GM12878 (cell line): ENCODE measurements around the gene CALML4. TPM values are rescaled to one million over a fixed set of nuclear protein-coding genes. Genes with fewer than 3 reads are reported as not detected.

Source experiments
- ATAC-seq: fragments of 200-7000 bp; cut with Tn5 transposase; 3 replicates; pipeline ENCODE4 v1.9.1; 2020; ENCODE audit warnings: mild to moderate bottlenecking, moderate library complexity
- BruUV-seq: library from RNA; stranded (reverse); fragments of 400-500 nt; replicated peaks from 2 replicates; lab custom pipeline; 2021; lab: Mats Ljungman, UMichigan
- CTCF ChIA-PET: fragments of 300-600 bp; sonication (Branson Sonifier 250); formaldehyde crosslinking; extraction: SDS; loops from one replicate; lab custom pipeline; 2021; ENCODE audit warnings: inconsistent platforms; lab: Yijun Ruan, JAX
- POLR2A ChIA-PET: fragments of 350-600 bp; formaldehyde crosslinking; extraction: SDS; loops from one replicate; lab custom pipeline; 2021; ENCODE audit warnings: inconsistent platforms; lab: Charles Lee
- RAD21 ChIA-PET: fragments of 300-600 bp; sonication (Branson Sonifier 250); formaldehyde crosslinking; loops from one replicate; lab custom pipeline; 2023; ENCODE audit warnings: antibody characterized with exemption; ENCODE audit not compliant: unreplicated experiment; lab: Charles Lee
- SMC1A ChIA-PET: fragments of 300-600 bp; sonication (Branson Sonifier 250); formaldehyde crosslinking; loops from one replicate; lab custom pipeline; 2023; ENCODE audit not compliant: unreplicated experiment, uncharacterized antibody; lab: Charles Lee
- DNase-seq: peaks from one replicate; pipeline ENCODE4 v3.0.0-alpha.2; 2011; ENCODE audit warnings: low read depth, low spot score
- FAIRE-seq: peaks from 3 replicates; lab custom pipeline; 2011; peaks lifted over from hg19 to GRCh38; lab: Jason Lieb, UNC
- H2AFZ ChIP-seq: 2 replicates; pipeline ENCODE4 v1.6.0; 2011; ENCODE audit warnings: low read depth, low read length, control low read depth; ENCODE audit not compliant: control insufficient read depth
- H3K27ac ChIP-seq: 2 replicates; pipeline ENCODE4 v1.5.1; 2011; ENCODE audit warnings: control low read depth; ENCODE audit not compliant: control insufficient read depth, insufficient read depth
- H3K27me3 ChIP-seq, 2 experiments: replicated peaks in 1 of 2; 2 replicates each; pipeline versions ENCODE4 v1.6.0 to v1.6.1; 2011; ENCODE audit warnings: low read length in 1 of 2; ENCODE audit not compliant: control insufficient read depth in 2 of 2, insufficient read depth in 2 of 2
- H3K36me3 ChIP-seq, 2 experiments: 2 replicates each; pipeline ENCODE4 v1.5.1; 2011; ENCODE audit warnings: low read length in 1 of 2; ENCODE audit not compliant: control insufficient read depth in 2 of 2, insufficient read depth in 2 of 2
- H3K4me1 ChIP-seq: 2 replicates; pipeline ENCODE4 v1.6.1; 2011; ENCODE audit warnings: mild to moderate bottlenecking, low read length, moderate library complexity, mixed read lengths; ENCODE audit not compliant: control insufficient read depth, insufficient read depth
- H3K4me2 ChIP-seq: 2 replicates; pipeline ENCODE4 v1.6.0; 2011; ENCODE audit warnings: control low read depth; ENCODE audit not compliant: control insufficient read depth, insufficient read depth
- H3K4me3 ChIP-seq: fragments of 200-600 bp; sonication (generic); 2 replicates; pipeline ENCODE4 v1.5.1; 2016
- H3K79me2 ChIP-seq: 2 replicates; pipeline ENCODE4 v1.6.0; 2011; ENCODE audit warnings: low read length; ENCODE audit not compliant: control insufficient read depth, insufficient read depth
- H3K9ac ChIP-seq: 2 replicates; pipeline ENCODE4 v1.8.0; 2011; ENCODE audit warnings: low read length, control low read depth, mixed read lengths; ENCODE audit not compliant: control insufficient read depth, insufficient read depth
- H3K9me3 ChIP-seq: replicated peaks from 3 replicates; pipeline ENCODE4 v1.5.1; 2011; ENCODE audit warnings: mild to moderate bottlenecking, low read length; ENCODE audit not compliant: control insufficient read depth, insufficient read depth
- H4K20me1 ChIP-seq: 2 replicates; pipeline ENCODE4 v1.6.0; 2011; ENCODE audit not compliant: control insufficient read depth, insufficient read depth
- CREM ChIP-seq: IDR thresholded peaks from 2 replicates; pipeline ENCODE4 v1.6.1; 2014; ENCODE audit warnings: antibody characterized with exemption, low read depth
- HCFC1 ChIP-seq: fragments of 150-350 bp; IDR thresholded peaks from 2 replicates; pipeline ENCODE4 v1.6.1; 2014; ENCODE audit warnings: low read length
- HDAC2 ChIP-seq: fragments of 200-600 bp; sonication (generic); IDR thresholded peaks from 2 replicates; pipeline ENCODE4 v1.6.1; 2017
- IKZF2 ChIP-seq, 2 experiments: fragments of 450-650 bp; IDR thresholded peaks; 2 replicates each; pipeline ENCODE4 v1.6.1; 2017; ENCODE audit warnings: mild to moderate bottlenecking in 2 of 2, moderate library complexity in 2 of 2
- KLF5 ChIP-seq: fragments of 450-650 bp; IDR thresholded peaks from 2 replicates; pipeline ENCODE4 v1.6.1; 2014; ENCODE audit warnings: mild to moderate bottlenecking; ENCODE audit not compliant: partially characterized antibody
- PBX3 ChIP-seq: IDR thresholded peaks from 2 replicates; pipeline ENCODE4 v1.6.1; 2011; ENCODE audit warnings: mild to moderate bottlenecking, low read depth, low read length, moderate library complexity; ENCODE audit not compliant: insufficient replicate concordance
- POLR2AphosphoS5 ChIP-seq: IDR thresholded peaks from 2 replicates; pipeline ENCODE4 v1.6.1; 2011; ENCODE audit warnings: mild to moderate bottlenecking, low read length, inconsistent platforms
- SMAD5 ChIP-seq: IDR thresholded peaks from 2 replicates; pipeline ENCODE4 v1.6.1; 2016; ENCODE audit warnings: antibody characterized with exemption, low read depth
- WGBS: methylation state at CpG from one replicate; pipeline ENCODE4 v1.1.6; 2016; ENCODE audit warnings: low lambda C conversion rate; ENCODE audit not compliant: insufficient replicate concordance, insufficient coverage; ENCODE audit errors: missing lambda C conversion rate; 5-methylcytosine and 5-hydroxymethylcytosine counted together
- in situ Hi-C: fragments of 300-500 bp; cut with MboI; formaldehyde crosslinking; loops from 9 replicates; pipeline ENCODE4 v1.14.3; 2018; ENCODE audit warnings: mixed read lengths
- intact Hi-C: fragments of 100-400 bp; cut with micrococcal nuclease; formaldehyde crosslinking; loops from one replicate; pipeline ENCODE4 v1.14.2; 2022; ENCODE audit not compliant: unreplicated experiment
- polyA plus RNA-seq, 11 experiments: library from polyadenylated mRNA; depleted of rRNA in 4 of 11; unstranded in 6 of 11; stranded (reverse) in 5 of 11; fragments of >200 nt; fragmentation: Nextera tagmentation in 4 of 11; fragmentation: Illumina TruSeq in 1 of 11; extraction: Ambion mirVana in 4 of 11; extraction: Trizol in 1 of 11; gene quantifications; 1 replicate in 1 of 11; 2 replicates in 10 of 11; pipeline versions ENCODE4 v1.2.1 to v1.2.3, GENCODE V29; 2011 to 2016; ENCODE audit warnings: inconsistent platforms in 2 of 11, missing spikeins in 2 of 11, low read depth in 1 of 11
- total RNA-seq, 4 experiments: library from RNA; depleted of rRNA in 3 of 4; stranded (reverse); fragments of >200 nt in 3 of 4; fragmentation: Illumina TruSeq in 1 of 4; extraction: Trizol in 1 of 4; gene quantifications; 2 replicates each; pipeline versions ENCODE4 v1.2.1 to v1.2.3, GENCODE V29; 2013 to 2021
- TF ChIP-seq, protein P1 (sequence below): IDR thresholded peaks from 2 replicates; pipeline ENCODE4 v1.6.1; 2012; ENCODE audit warnings: low read depth, low read length, improper control_type of control experiment
- TF ChIP-seq, protein P2 (sequence below): fragments of 450-650 bp; IDR thresholded peaks from 2 replicates; pipeline ENCODE4 v1.6.1; 2018; ENCODE audit warnings: borderline replicate concordance, mild to moderate bottlenecking; ENCODE audit not compliant: partially characterized antibody
- TF ChIP-seq, protein P3 (sequence below): IDR thresholded peaks from 2 replicates; pipeline ENCODE4 v1.6.1; 2012; ENCODE audit warnings: low read depth, low read length, improper control_type of control experiment
- TF ChIP-seq, protein P4 (sequence below): fragments of 450-650 bp; IDR thresholded peaks from 2 replicates; pipeline ENCODE4 v1.6.1; 2014; ENCODE audit warnings: mild to moderate bottlenecking

Gene CALML4
- total and polyA plus RNA-seq, 10 of the 15 experiments (the other 5 are each of a cell fraction or from before 2014, with no cell fraction given), result 1.7 to 15.9 (median 5.1) TPM

DNA sequence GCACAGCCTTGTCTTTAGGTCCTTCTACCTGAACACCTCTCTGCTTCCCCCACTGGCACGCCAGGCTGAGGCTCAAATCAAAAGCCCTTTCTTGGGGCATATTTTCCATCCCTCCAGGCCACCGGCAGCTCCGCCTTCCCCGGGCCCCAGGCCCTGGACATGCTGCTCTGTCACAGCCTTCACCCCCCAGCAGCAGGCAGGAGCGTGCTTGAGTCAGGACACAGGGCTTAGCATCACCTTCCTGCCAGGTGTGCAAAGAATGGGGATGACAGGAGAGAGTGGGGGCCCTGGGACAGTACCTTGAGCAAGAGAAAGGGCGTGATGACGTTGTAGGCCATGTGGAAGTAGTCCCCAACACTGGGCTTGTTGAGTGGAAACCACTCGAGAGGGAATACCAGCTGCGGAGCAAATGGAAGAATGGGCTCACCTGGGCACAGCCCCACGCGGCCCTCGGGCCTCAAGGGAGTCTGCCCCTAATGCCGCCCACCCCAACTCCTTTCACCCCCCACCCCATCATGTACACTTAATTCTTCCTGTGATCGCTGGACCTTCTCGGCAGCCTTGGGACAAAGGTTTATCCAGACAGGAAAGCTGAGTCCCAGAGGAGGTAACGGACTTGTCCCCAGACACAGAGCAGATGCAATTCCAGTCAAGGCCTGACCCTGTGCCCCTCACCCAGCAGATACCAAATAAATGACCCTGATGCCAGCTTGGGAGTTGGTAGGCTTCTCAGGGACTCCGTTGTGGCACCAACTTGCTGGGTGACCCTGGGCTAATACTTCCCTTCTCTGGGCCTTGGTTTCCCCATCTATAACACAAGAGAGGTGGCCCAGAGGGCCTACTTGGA lies 9.1 kb upstream of the CALML4 start:
- no TSS peak for BruUV-seq
- peaks cover 15% of the 10 kb centered on the region for H3K4me1 ChIP-seq

More for the DNA sequence above, 9.1 kb upstream of the CALML4 start:
- Histone ChIP-seq H2AFZ (no peak overlapping the region), H3K9ac (no peak overlapping the region), H3K4me3 (no peak overlapping the region), H3K36me3 (peaks cover 9 to 18% of the 10 kb centered on the region in 2 experiments), H3K27me3 (no peaks in the 10 kb centered on the region), H3K27ac (no peak overlapping the region), H3K79me2 (peaks cover 20% of the 10 kb centered on the region), H3K4me2 (no peak overlapping the region), H3K9me3 (no peaks in the 10 kb centered on the region), H4K20me1 (no peaks in the 10 kb centered on the region; the same call in 1 of the 2 replicates)
- SMC1A ChIA-PET, result no interaction called here
- ATAC-seq, result no peak
- intact Hi-C loops, result no loop called here
- DNase-seq, result no peak
- RAD21 ChIA-PET, result no interaction called here
- in situ Hi-C loops, result no loop called here
- CTCF ChIA-PET, result no interaction called here
- 97% methylated on average over 17 of the region's 17 CpGs for WGBS
- FAIRE-seq, result no peak
- POLR2A ChIA-PET, result no interaction called here
- TF ChIP-seq, protein P1, sequence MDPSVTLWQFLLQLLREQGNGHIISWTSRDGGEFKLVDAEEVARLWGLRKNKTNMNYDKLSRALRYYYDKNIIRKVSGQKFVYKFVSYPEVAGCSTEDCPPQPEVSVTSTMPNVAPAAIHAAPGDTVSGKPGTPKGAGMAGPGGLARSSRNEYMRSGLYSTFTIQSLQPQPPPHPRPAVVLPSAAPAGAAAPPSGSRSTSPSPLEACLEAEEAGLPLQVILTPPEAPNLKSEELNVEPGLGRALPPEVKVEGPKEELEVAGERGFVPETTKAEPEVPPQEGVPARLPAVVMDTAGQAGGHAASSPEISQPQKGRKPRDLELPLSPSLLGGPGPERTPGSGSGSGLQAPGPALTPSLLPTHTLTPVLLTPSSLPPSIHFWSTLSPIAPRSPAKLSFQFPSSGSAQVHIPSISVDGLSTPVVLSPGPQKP, result no peak
- TF ChIP-seq, protein P2, sequence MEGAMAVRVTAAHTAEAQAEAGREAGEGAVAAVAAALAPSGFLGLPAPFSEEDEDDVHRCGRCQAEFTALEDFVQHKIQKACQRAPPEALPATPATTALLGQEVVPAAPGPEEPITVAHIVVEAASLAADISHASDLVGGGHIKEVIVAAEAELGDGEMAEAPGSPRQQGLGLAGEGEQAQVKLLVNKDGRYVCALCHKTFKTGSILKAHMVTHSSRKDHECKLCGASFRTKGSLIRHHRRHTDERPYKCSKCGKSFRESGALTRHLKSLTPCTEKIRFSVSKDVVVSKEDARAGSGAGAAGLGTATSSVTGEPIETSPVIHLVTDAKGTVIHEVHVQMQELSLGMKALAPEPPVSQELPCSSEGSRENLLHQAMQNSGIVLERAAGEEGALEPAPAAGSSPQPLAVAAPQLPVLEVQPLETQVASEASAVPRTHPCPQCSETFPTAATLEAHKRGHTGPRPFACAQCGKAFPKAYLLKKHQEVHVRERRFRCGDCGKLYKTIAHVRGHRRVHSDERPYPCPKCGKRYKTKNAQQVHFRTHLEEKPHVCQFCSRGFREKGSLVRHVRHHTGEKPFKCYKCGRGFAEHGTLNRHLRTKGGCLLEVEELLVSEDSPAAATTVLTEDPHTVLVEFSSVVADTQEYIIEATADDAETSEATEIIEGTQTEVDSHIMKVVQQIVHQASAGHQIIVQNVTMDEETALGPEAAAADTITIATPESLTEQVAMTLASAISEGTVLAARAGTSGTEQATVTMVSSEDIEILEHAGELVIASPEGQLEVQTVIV, result no peak
- TF ChIP-seq IKZF2 (IDR thresholded peaks at IDR 0.05), result no peak
- no peak for TF ChIP-seq CREM
- no peak for TF ChIP-seq HDAC2
- no peak for TF ChIP-seq SMAD5
- TF ChIP-seq, protein P3, sequence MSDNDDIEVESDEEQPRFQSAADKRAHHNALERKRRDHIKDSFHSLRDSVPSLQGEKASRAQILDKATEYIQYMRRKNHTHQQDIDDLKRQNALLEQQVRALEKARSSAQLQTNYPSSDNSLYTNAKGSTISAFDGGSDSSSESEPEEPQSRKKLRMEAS, result no peak
- TF ChIP-seq POLR2AphosphoS5, result no peak
- no peak for TF ChIP-seq KLF5
- TF ChIP-seq, protein P4, sequence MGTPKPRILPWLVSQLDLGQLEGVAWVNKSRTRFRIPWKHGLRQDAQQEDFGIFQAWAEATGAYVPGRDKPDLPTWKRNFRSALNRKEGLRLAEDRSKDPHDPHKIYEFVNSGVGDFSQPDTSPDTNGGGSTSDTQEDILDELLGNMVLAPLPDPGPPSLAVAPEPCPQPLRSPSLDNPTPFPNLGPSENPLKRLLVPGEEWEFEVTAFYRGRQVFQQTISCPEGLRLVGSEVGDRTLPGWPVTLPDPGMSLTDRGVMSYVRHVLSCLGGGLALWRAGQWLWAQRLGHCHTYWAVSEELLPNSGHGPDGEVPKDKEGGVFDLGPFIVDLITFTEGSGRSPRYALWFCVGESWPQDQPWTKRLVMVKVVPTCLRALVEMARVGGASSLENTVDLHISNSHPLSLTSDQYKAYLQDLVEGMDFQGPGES, result no peak
- TF ChIP-seq HCFC1, result no peak
- no peak for TF ChIP-seq PBX3
